ENCODE data around the gene ARRB2. TPM values are rescaled to one million over a fixed set of nuclear protein-coding genes. Genes with fewer than 3 reads are reported as not detected.

The ARRB2 gene
- total RNA-seq, 1 experiment from 2014 or later = 75.3 TPM

GRCh38 chr17:4663711-4664110, 46.7 kb upstream of the ARRB2 start:
- Histone ChIP-seq H3K79me1 (ENCODE audit: insufficient read depth, low read depth, low read length, poor library complexity, severe bottlenecking) (no peaks in the 10 kb centered on the region), H3K23ac (ENCODE audit: insufficient read length, low read depth, low read length) (no peak overlapping the region), H4K91ac (ENCODE audit: insufficient read length, low read depth, low read length) (no peak overlapping the region), H3K18ac (ENCODE audit: insufficient read length, low read depth, low read length) (no peak overlapping the region), H3K4me2 (ENCODE audit: insufficient read depth, insufficient read length, low read length) (no peak overlapping the region), H3K14ac (ENCODE audit: insufficient read depth, low read length) (no peak overlapping the region), H2BK12ac (ENCODE audit: insufficient read length, low read depth, low read length) (no peak overlapping the region), H2BK20ac (ENCODE audit: low read depth, low read length, poor library complexity, severe bottlenecking) (no peak overlapping the region), H3K9me3 (ENCODE audit: control insufficient read depth, low read depth, low read length) (no peaks in the 10 kb centered on the region), H2BK15ac (ENCODE audit: low read depth, low read length) (no peak overlapping the region), H4K5ac (ENCODE audit: insufficient read length, low read depth, low read length) (no peak overlapping the region), H3K4me1 (ENCODE audit: insufficient read depth, low read length) (no peaks in the 10 kb centered on the region; the same call in 1 of the 2 replicates), H2AK5ac (ENCODE audit: insufficient read length, low read length) (no peak overlapping the region), H3K79me2 (ENCODE audit: insufficient read depth, low read length) (no peaks in the 10 kb centered on the region), H2AFZ (ENCODE audit: low read length) (no peak overlapping the region), H2BK5ac (ENCODE audit: insufficient read length, low read length) (no peak overlapping the region), H3K56ac (ENCODE audit: insufficient read length, low read depth, low read length) (no peak overlapping the region), H2BK120ac (ENCODE audit: low read depth, low read length, poor library complexity, severe bottlenecking) (no peak overlapping the region), H3K4ac (ENCODE audit: low read depth, low read length) (no peak overlapping the region), H3K9ac (ENCODE audit: extremely low read depth, insufficient read length, low read length) (no peak overlapping the region), H4K8ac (replicated peaks; ENCODE audit: insufficient read length, low read depth, low read length) (no peak overlapping the region), H4K20me1 (ENCODE audit: control insufficient read depth, insufficient read depth, insufficient read length) (no peaks in the 10 kb centered on the region), H3K27ac (ENCODE audit: insufficient read length, low read depth, low read length) (no peak overlapping the region), H3K23me2 (ENCODE audit: insufficient read length, low read depth, low read length, poor library complexity, severe bottlenecking) (no peaks in the 10 kb centered on the region), H3K27me3 (ENCODE audit: insufficient read depth, low read length) (no peaks in the 10 kb centered on the region), H3T11ph (ENCODE audit: low read length) (no peak overlapping the region)
- Mint-ChIP-seq H3K9me3 (no peaks in the 10 kb centered on the region), H3K4me1 (peaks cover 10 to 13% of the 10 kb centered on the region in 2 experiments), H3K4me3 (no peak overlapping the region), H3K27ac (no peak overlapping the region), H3K36me3 (ENCODE audit: insufficient read depth in 1 of 3, low read depth in 3 of 3) (no peaks in the 10 kb centered on the region), H3K27me3 (ENCODE audit: low read depth) (peaks cover 6% of the 10 kb centered on the region)
- TF ChIP-seq CTCF (conservative IDR thresholded peaks at IDR 0.05) = no peak
- DNase-seq = no peak
- no CpG with 5 or more reads among the region's 8 CpGs for WGBS (ENCODE audit: extremely low coverage, insufficient read length, low lambda C conversion rate)
